IMR-90 (cell line): ENCODE data around the gene SYCE3. TPM values are rescaled to one million over a fixed set of nuclear protein-coding genes. Genes with fewer than 3 reads are reported as not detected.

Source experiments
- ATAC-seq: fragments of 200-7000 bp; cut with Tn5 transposase; 2 replicates; pipeline ENCODE4 v1.9.1; 2020; ENCODE audit warnings: low read depth, mild to moderate bottlenecking, moderate library complexity
- BruUV-seq: library from RNA; stranded (reverse); fragments of 400-500 nt; replicated peaks from 2 replicates; lab custom pipeline; 2021; lab: Mats Ljungman, UMichigan
- CTCF ChIA-PET: fragments of 300-600 bp; formaldehyde crosslinking; extraction: SDS; loops from one replicate; lab custom pipeline; 2021; ENCODE audit warnings: antibody characterized with exemption; lab: Yijun Ruan, JAX
- POLR2A ChIA-PET: fragments of 300-600 bp; sonication (Branson Sonifier 250); formaldehyde crosslinking; loops from one replicate; lab custom pipeline; 2022; ENCODE audit warnings: antibody characterized with exemption; ENCODE audit not compliant: unreplicated experiment; lab: Charles Lee
- DNase-seq: peaks from one replicate; pipeline ENCODE4 v3.0.0; 2013
- H2AFZ ChIP-seq: replicated peaks from 2 replicates; pipeline ENCODE3; 2013; ENCODE audit warnings: low read length, mild to moderate bottlenecking; ENCODE audit not compliant: poor library complexity
- H2AK5ac ChIP-seq: 2 replicates; pipeline ENCODE4 v1.6.1; 2013; ENCODE audit warnings: low read depth, low read length, inconsistent platforms
- H2AK9ac ChIP-seq: replicated peaks from 2 replicates; pipeline ENCODE3; 2013; ENCODE audit warnings: mild to moderate bottlenecking, low read depth, low read length, moderate library complexity; ENCODE audit not compliant: poor library complexity
- H2BK120ac ChIP-seq: 2 replicates; pipeline ENCODE4 v1.6.1; 2013; ENCODE audit warnings: low read depth, low read length, inconsistent platforms
- H2BK15ac ChIP-seq: 3 replicates; pipeline ENCODE4 v1.6.1; 2013; ENCODE audit warnings: low read depth, low read length, inconsistent platforms
- H2BK20ac ChIP-seq: 2 replicates; pipeline ENCODE4 v1.6.1; 2013; ENCODE audit warnings: low read depth, mild to moderate bottlenecking, inconsistent platforms, low read length, moderate library complexity
- H2BK5ac ChIP-seq: 2 replicates; pipeline ENCODE4 v1.6.1; 2013; ENCODE audit warnings: mild to moderate bottlenecking, low read depth, low read length, inconsistent platforms; ENCODE audit not compliant: poor library complexity, severe bottlenecking
- H3K14ac ChIP-seq: replicated peaks from 2 replicates; pipeline ENCODE4 v1.6.1; 2013; ENCODE audit warnings: low read depth, low read length, inconsistent platforms
- H3K18ac ChIP-seq: 2 replicates; pipeline ENCODE4 v1.6.1; 2013; ENCODE audit warnings: low read depth, low read length, control low read depth
- H3K23ac ChIP-seq: 2 replicates; pipeline ENCODE4 v1.6.1; 2013; ENCODE audit warnings: low read depth, low read length, inconsistent platforms
- H3K27ac ChIP-seq: 2 replicates; pipeline ENCODE4 v1.5.1; 2013; ENCODE audit warnings: mild to moderate bottlenecking, control low read depth, low read length; ENCODE audit not compliant: insufficient read depth
- H3K27me3 ChIP-seq: 2 replicates; pipeline ENCODE4 v1.6.1; 2013; ENCODE audit warnings: low read length; ENCODE audit not compliant: control insufficient read depth, insufficient read depth
- H3K36me3 ChIP-seq: 2 replicates; pipeline ENCODE4 v1.6.1; 2013; ENCODE audit warnings: low read length, mixed read lengths; ENCODE audit not compliant: control insufficient read depth, insufficient read depth
- H3K4ac ChIP-seq: 2 replicates; pipeline ENCODE4 v1.6.1; 2013; ENCODE audit warnings: low read depth, low read length, inconsistent platforms
- H3K4me1 ChIP-seq: 2 replicates; pipeline ENCODE4 v1.6.1; 2013; ENCODE audit warnings: low read length, mixed read lengths; ENCODE audit not compliant: control insufficient read depth, insufficient read depth
- H3K4me2 ChIP-seq: 2 replicates; pipeline ENCODE4 v1.6.1; 2013; ENCODE audit warnings: low read depth, mild to moderate bottlenecking, control low read depth, low read length, moderate library complexity
- H3K4me3 ChIP-seq: 2 replicates; pipeline ENCODE4 v1.5.1; 2013; ENCODE audit warnings: low read depth, mild to moderate bottlenecking, control low read depth, low read length, moderate library complexity; ENCODE audit not compliant: insufficient read depth
- H3K56ac ChIP-seq: 2 replicates; pipeline ENCODE4 v1.6.1; 2013; ENCODE audit warnings: low read length, inconsistent platforms; ENCODE audit not compliant: insufficient read depth; ENCODE audit errors: extremely low read depth
- H3K79me1 ChIP-seq, 2 experiments: 2 replicates each; pipeline ENCODE4 v1.6.1; 2013; ENCODE audit warnings: low read length in 2 of 2, inconsistent platforms in 1 of 2, low read depth in 1 of 2
- H3K9ac ChIP-seq: 2 replicates; pipeline ENCODE4 v1.6.1; 2013; ENCODE audit warnings: low read depth, low read length, control low read depth
- H3K9me1 ChIP-seq: 2 replicates; pipeline ENCODE4 v1.6.1; 2013; ENCODE audit warnings: low read length, inconsistent platforms; ENCODE audit not compliant: insufficient read depth
- H3K9me3 ChIP-seq: 2 replicates; pipeline ENCODE4 v1.6.1; 2013; ENCODE audit warnings: low read length; ENCODE audit not compliant: control insufficient read depth, insufficient read depth
- H4K20me1 ChIP-seq: 2 replicates; pipeline ENCODE4 v1.6.1; 2013; ENCODE audit warnings: low read length, inconsistent platforms; ENCODE audit not compliant: insufficient read depth
- H4K5ac ChIP-seq: 2 replicates; pipeline ENCODE4 v1.6.1; 2013; ENCODE audit warnings: mild to moderate bottlenecking, low read depth, low read length, control low read depth
- H4K8ac ChIP-seq, 2 experiments: 2 replicates each; pipeline ENCODE4 v1.6.1; 2013; ENCODE audit warnings: low read depth in 2 of 2, low read length in 2 of 2, control low read depth in 1 of 2, inconsistent platforms in 1 of 2
- H4K91ac ChIP-seq: 2 replicates; pipeline ENCODE4 v1.6.1; 2013; ENCODE audit warnings: low read depth, low read length, inconsistent platforms; ENCODE audit not compliant: insufficient read depth
- BHLHE40 ChIP-seq: fragments of 150-350 bp; IDR thresholded peaks from 2 replicates; pipeline ENCODE4 v1.6.1; 2016; ENCODE audit warnings: mild to moderate bottlenecking, low read depth, low read length
- CEBPB ChIP-seq: IDR thresholded peaks from 2 replicates; pipeline ENCODE4 v1.6.1; 2012; ENCODE audit warnings: low read depth, low read length, improper control_type of control experiment
- CHD1 ChIP-seq: IDR thresholded peaks from 2 replicates; pipeline ENCODE4 v1.6.1; 2012; ENCODE audit warnings: low read depth, low read length, improper control_type of control experiment
- FOS ChIP-seq: fragments of 150-350 bp; IDR thresholded peaks from 2 replicates; pipeline ENCODE4 v1.6.1; 2016; ENCODE audit warnings: low read depth, low read length
- MAFK ChIP-seq: IDR thresholded peaks from 2 replicates; pipeline ENCODE4 v1.6.1; 2012; ENCODE audit warnings: low read depth, low read length, improper control_type of control experiment
- MAZ ChIP-seq: IDR thresholded peaks from 2 replicates; pipeline ENCODE4 v1.6.1; 2012; ENCODE audit warnings: low read depth, mild to moderate bottlenecking, low read length, improper control_type of control experiment, moderate library complexity, borderline replicate concordance
- MXI1 ChIP-seq: IDR thresholded peaks from 2 replicates; pipeline ENCODE4 v1.6.1; 2012; ENCODE audit warnings: low read depth, mild to moderate bottlenecking, low read length, moderate library complexity, borderline replicate concordance
- NFE2L2 ChIP-seq: fragments of 150-350 bp; IDR thresholded peaks from 2 replicates; pipeline ENCODE4 v1.6.1; 2016; ENCODE audit warnings: low read depth, mild to moderate bottlenecking, low read length
- POLR2A ChIP-seq: IDR thresholded peaks from 2 replicates; pipeline ENCODE4 v1.6.1; 2012; ENCODE audit warnings: mild to moderate bottlenecking, low read depth, low read length
- RAD21 ChIP-seq: IDR thresholded peaks from 2 replicates; pipeline ENCODE4 v1.6.1; 2012; ENCODE audit warnings: low read length, improper control_type of control experiment
- RCOR1 ChIP-seq: IDR thresholded peaks from 2 replicates; pipeline ENCODE4 v1.6.1; 2012; ENCODE audit warnings: mild to moderate bottlenecking, low read length, improper control_type of control experiment; ENCODE audit not compliant: insufficient replicate concordance
- RFX5 ChIP-seq: IDR thresholded peaks from 2 replicates; pipeline ENCODE4 v1.8.0; 2012; ENCODE audit warnings: low read depth, mild to moderate bottlenecking, low read length, moderate library complexity
- SMC3 ChIP-seq: fragments of 150-350 bp; IDR thresholded peaks from 2 replicates; pipeline ENCODE4 v1.6.1; 2016; ENCODE audit warnings: low read depth, mild to moderate bottlenecking, antibody characterized with exemption, low read length, moderate library complexity
- WGBS, 2 experiments: methylation state at CpG; one replicate each; pipeline versions ENCODE4 v1.1.5 to v1.1.7; 2013; ENCODE audit warnings: missing lambda C conversion rate in 2 of 2; ENCODE audit not compliant: insufficient read length in 1 of 2; ENCODE audit errors: extremely low coverage in 2 of 2; 5-methylcytosine and 5-hydroxymethylcytosine counted together
- dilution Hi-C: fragments of 300-500 bp; cut with HindIII; formaldehyde crosslinking; loops from one replicate; pipeline ENCODE4 v1.14.3; 2018; ENCODE audit warnings: low sequenced_read_pairs; ENCODE audit not compliant: unreplicated experiment
- in situ Hi-C: fragments of 300-500 bp; cut with MboI; formaldehyde crosslinking; loops from 3 replicates; pipeline ENCODE4 v1.14.3; 2019; ENCODE audit warnings: low sequenced_read_pairs, inconsistent platforms, mixed read lengths
- intact Hi-C: fragments of 100-400 bp; cut with micrococcal nuclease; formaldehyde crosslinking; loops from 2 replicates; pipeline ENCODE4 v1.10.0; 2022
- polyA plus RNA-seq, 3 experiments: library from polyadenylated mRNA; depleted of rRNA; stranded (reverse); fragments of >200 nt; gene quantifications; 2 replicates each; pipeline ENCODE4 v1.2.3, GENCODE V29; 2012; ENCODE audit warnings: low replicate concordance in 1 of 3
- total RNA-seq: library from RNA; depleted of rRNA; stranded (reverse); fragments of >200 nt; gene quantifications from 2 replicates; pipeline ENCODE4 v1.2.3, GENCODE V29; 2012
- TF ChIP-seq, protein P1 (sequence below): fragments of 150-350 bp; IDR thresholded peaks from 2 replicates; pipeline ENCODE4 v1.6.1; 2017; ENCODE audit warnings: mild to moderate bottlenecking, antibody characterized with exemption, low read length, low read depth
- TF ChIP-seq, protein P2 (sequence below): fragments of 150-350 bp; IDR thresholded peaks from 2 replicates; pipeline ENCODE4 v1.6.1; 2016; ENCODE audit warnings: low read depth, mild to moderate bottlenecking, low read length, moderate library complexity, borderline replicate concordance
- TF ChIP-seq, protein P3 (sequence below): conservative IDR thresholded peaks from 2 replicates; pipeline ENCODE4 v1.5.1; 2012; ENCODE audit warnings: mild to moderate bottlenecking, low read depth, low read length, improper control_type of control experiment

SYCE3 gene
- total and polyA plus RNA-seq, 2 of the 4 experiments (the other 2 are of a cell fraction) = not detected

DNA sequence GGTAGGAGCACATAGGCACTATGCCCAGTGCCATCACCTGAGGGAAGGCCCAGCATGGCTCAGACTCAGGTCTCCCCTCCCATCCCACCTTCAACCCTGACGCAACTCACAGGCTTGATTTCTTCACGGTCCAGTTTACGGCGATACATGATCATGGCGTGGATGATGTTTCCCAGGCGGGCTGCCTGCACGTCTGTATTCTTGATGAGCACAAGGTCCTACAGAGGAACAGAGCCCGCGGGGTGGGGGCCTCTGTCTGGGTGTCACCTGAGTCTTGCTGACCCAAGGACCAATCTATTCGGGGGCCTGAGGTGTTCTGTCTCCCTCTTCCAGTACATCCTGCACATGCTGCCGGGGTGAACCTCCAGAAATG, 11.7 kb upstream of the SYCE3 start:
- ATAC-seq (no peak), DNase-seq (no peak)
- no peak overlapping the region for H3K18ac ChIP-seq
- BruUV-seq = no TSS peak
- no peak overlapping the region for H4K91ac ChIP-seq
- no peak overlapping the region for H2AK5ac ChIP-seq
- no peak overlapping the region for H3K14ac ChIP-seq
- H2BK5ac ChIP-seq = no peak overlapping the region
- no peak for TF ChIP-seq MAFK
- TF ChIP-seq MXI1 = no peak
- TF ChIP-seq, protein P1, sequence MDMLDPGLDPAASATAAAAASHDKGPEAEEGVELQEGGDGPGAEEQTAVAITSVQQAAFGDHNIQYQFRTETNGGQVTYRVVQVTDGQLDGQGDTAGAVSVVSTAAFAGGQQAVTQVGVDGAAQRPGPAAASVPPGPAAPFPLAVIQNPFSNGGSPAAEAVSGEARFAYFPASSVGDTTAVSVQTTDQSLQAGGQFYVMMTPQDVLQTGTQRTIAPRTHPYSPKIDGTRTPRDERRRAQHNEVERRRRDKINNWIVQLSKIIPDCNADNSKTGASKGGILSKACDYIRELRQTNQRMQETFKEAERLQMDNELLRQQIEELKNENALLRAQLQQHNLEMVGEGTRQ = no peak
- TF ChIP-seq SMC3 = no peak
- no peak for TF ChIP-seq CHD1
- TF ChIP-seq POLR2A = no peak
- TF ChIP-seq RCOR1 = no peak
- no peak for TF ChIP-seq NFE2L2
- TF ChIP-seq RAD21 = no peak
- no peak for TF ChIP-seq FOS
- TF ChIP-seq, protein P2, sequence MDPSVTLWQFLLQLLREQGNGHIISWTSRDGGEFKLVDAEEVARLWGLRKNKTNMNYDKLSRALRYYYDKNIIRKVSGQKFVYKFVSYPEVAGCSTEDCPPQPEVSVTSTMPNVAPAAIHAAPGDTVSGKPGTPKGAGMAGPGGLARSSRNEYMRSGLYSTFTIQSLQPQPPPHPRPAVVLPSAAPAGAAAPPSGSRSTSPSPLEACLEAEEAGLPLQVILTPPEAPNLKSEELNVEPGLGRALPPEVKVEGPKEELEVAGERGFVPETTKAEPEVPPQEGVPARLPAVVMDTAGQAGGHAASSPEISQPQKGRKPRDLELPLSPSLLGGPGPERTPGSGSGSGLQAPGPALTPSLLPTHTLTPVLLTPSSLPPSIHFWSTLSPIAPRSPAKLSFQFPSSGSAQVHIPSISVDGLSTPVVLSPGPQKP = no peak
- no peak for TF ChIP-seq RFX5
- TF ChIP-seq, protein P3, sequence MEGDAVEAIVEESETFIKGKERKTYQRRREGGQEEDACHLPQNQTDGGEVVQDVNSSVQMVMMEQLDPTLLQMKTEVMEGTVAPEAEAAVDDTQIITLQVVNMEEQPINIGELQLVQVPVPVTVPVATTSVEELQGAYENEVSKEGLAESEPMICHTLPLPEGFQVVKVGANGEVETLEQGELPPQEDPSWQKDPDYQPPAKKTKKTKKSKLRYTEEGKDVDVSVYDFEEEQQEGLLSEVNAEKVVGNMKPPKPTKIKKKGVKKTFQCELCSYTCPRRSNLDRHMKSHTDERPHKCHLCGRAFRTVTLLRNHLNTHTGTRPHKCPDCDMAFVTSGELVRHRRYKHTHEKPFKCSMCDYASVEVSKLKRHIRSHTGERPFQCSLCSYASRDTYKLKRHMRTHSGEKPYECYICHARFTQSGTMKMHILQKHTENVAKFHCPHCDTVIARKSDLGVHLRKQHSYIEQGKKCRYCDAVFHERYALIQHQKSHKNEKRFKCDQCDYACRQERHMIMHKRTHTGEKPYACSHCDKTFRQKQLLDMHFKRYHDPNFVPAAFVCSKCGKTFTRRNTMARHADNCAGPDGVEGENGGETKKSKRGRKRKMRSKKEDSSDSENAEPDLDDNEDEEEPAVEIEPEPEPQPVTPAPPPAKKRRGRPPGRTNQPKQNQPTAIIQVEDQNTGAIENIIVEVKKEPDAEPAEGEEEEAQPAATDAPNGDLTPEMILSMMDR = no peak
- TF ChIP-seq MAZ = no peak
- no peak for TF ChIP-seq CEBPB
- no peak for TF ChIP-seq BHLHE40
- H2BK120ac ChIP-seq = no peak overlapping the region
- no peak overlapping the region for H3K9ac ChIP-seq
- H3K4me1 ChIP-seq = peaks cover 12% of the 10 kb centered on the region
- no peak overlapping the region for H3K27ac ChIP-seq
- H3K9me1 ChIP-seq = peaks cover 8% of the 10 kb centered on the region
- no peaks in the 10 kb centered on the region; the same call in 1 of the 2 replicates for H3K36me3 ChIP-seq
- ChIA-PET POLR2A (no interaction called here), CTCF (interaction anchor here (1.4 kb wide), 1 partner anchor 12 kb away, joined by 5 read pairs; the partner anchor contains the start of gene SYCE3)
- H4K8ac ChIP-seq = no peak overlapping the region
- no CpG with 5 or more reads among the region's 11 CpGs for WGBS, 2 experiments
- H3K56ac ChIP-seq = no peak overlapping the region
- intact Hi-C loops = no loop called here
- H3K4me2 ChIP-seq = no peak overlapping the region
- no peak overlapping the region for H2BK15ac ChIP-seq
- no peaks in the 10 kb centered on the region for H3K27me3 ChIP-seq
- in situ Hi-C loops = no loop called here
- no peak overlapping the region for H2AK9ac ChIP-seq
- no peak overlapping the region for H3K23ac ChIP-seq
- dilution Hi-C loops = no loop called here
- no peaks in the 10 kb centered on the region for H4K20me1 ChIP-seq
- no peak overlapping the region for H4K5ac ChIP-seq
- H3K4ac ChIP-seq = no peak overlapping the region
- H2AFZ ChIP-seq = no peak overlapping the region
- 0 out of 4 replicates have a peak, but pooled peaks cover 0 to 2% of the 10 kb centered on the region in 2 experiments for H3K79me1 ChIP-seq
- no peak overlapping the region for H3K4me3 ChIP-seq
- H2BK20ac ChIP-seq = no peak overlapping the region
- no peaks in the 10 kb centered on the region for H3K9me3 ChIP-seq
